Loucy (cell line): ENCODE measurements around the gene CHCHD10.

Experiments used
- H2AFZ ChIP-seq: fragments of 200-600 bp; sonication (generic); 2 replicates; pipeline ENCODE4 v1.6.0; 2016; ENCODE audit warnings: antibody characterized with exemption, mild to moderate bottlenecking, low read length, moderate library complexity
- H3F3A ChIP-seq: fragments of 200-600 bp; 2 replicates; pipeline ENCODE4 v1.6.0; 2016; ENCODE audit warnings: antibody characterized with exemption, low read depth, mild to moderate bottlenecking
- H3K27me3 ChIP-seq: fragments of 200-600 bp; sonication (generic); 2 replicates; pipeline ENCODE4 v1.6.1; 2014; ENCODE audit warnings: low read length, mild to moderate bottlenecking; ENCODE audit not compliant: insufficient read depth, poor library complexity, severe bottlenecking
- H3K36me3 ChIP-seq: fragments of 200-600 bp; sonication (generic); 2 replicates; pipeline ENCODE4 v1.6.1; 2016; ENCODE audit warnings: low read length; ENCODE audit not compliant: insufficient read depth
- H3K4me1 ChIP-seq: fragments of 200-600 bp; sonication (generic); 2 replicates; pipeline ENCODE4 v1.5.1; 2014; ENCODE audit warnings: low read length, mild to moderate bottlenecking; ENCODE audit not compliant: insufficient read depth, poor library complexity, severe bottlenecking
- H3K4me2 ChIP-seq: fragments of 200-600 bp; sonication (generic); 2 replicates; pipeline ENCODE4 v1.6.0; 2014; ENCODE audit warnings: antibody characterized with exemption, low read length, low read depth, mild to moderate bottlenecking; ENCODE audit not compliant: poor library complexity, severe bottlenecking
- H3K4me3 ChIP-seq: fragments of 200-600 bp; sonication (generic); 2 replicates; pipeline ENCODE4 v1.5.1; 2014; ENCODE audit warnings: low read length, mild to moderate bottlenecking, mixed read lengths; ENCODE audit not compliant: poor library complexity, severe bottlenecking
- H3K79me2 ChIP-seq: fragments of 200-600 bp; sonication (generic); 2 replicates; pipeline ENCODE4 v1.6.1; 2014; ENCODE audit warnings: low read length; ENCODE audit not compliant: insufficient read depth
- H3K9ac ChIP-seq: fragments of 200-600 bp; sonication (generic); 2 replicates; pipeline ENCODE4 v1.6.0; 2014; ENCODE audit warnings: mild to moderate bottlenecking, low read depth, low read length, moderate library complexity; ENCODE audit not compliant: poor library complexity, severe bottlenecking
- H3K9me2 ChIP-seq: fragments of 200-600 bp; sonication (generic); replicated peaks from 2 replicates; pipeline ENCODE4 v1.6.1; 2016; ENCODE audit warnings: low read depth, low read length, mixed read lengths
- H3K9me3 ChIP-seq: fragments of 200-600 bp; sonication (generic); 2 replicates; pipeline ENCODE4 v1.6.1; 2014; ENCODE audit warnings: mild to moderate bottlenecking, antibody characterized with exemption, low read length, low read depth; ENCODE audit not compliant: insufficient read depth
- H4K20me1 ChIP-seq: fragments of 200-600 bp; sonication (generic); 2 replicates; pipeline ENCODE4 v1.6.0; 2014; ENCODE audit warnings: antibody characterized with exemption, low read length, mild to moderate bottlenecking; ENCODE audit not compliant: insufficient read depth, poor library complexity, severe bottlenecking
- CTCF ChIP-seq: fragments of 200-600 bp; sonication (generic); conservative IDR thresholded peaks from 2 replicates; pipeline ENCODE4 v1.5.1; 2014; ENCODE audit warnings: mild to moderate bottlenecking, antibody characterized with exemption, low read length
- EZH2phosphoT487 ChIP-seq: fragments of 200-600 bp; IDR thresholded peaks from 2 replicates; pipeline ENCODE4 v1.6.1; 2018; ENCODE audit warnings: antibody characterized with exemption, mild to moderate bottlenecking, moderate library complexity, borderline replicate concordance

The CHCHD10 gene

DNA sequence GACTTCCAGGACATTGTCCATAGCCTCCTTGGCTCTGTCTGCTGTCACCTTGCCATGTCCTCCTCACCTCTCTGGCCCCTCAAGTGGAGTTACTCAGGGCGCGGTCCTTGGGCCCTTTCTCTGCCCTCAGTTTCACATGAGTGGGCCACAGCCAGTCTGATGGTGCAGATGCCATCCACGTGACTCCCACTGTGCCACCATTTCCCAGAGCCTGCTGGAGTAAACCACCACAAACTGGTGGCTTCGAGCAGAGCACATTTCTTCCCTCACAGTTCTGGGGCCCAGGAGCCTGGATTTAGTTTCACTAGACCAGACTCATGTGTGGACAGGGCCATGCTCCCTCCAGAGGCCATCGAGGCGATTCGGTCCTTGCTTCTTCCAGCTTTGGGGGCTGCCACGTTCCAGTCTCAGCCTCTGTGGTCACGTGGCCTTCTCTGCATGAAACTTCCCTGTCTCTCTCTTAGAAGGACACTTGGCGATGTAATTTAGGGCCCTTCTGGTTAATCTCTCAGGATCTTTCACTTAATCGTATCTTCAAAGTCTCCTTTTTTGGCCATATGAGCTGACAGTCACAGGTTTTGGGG, 33.6 kb upstream of the CHCHD10 start:
- Histone ChIP-seq H3K4me1 (no peaks in the 10 kb centered on the region), H3K9me2 (no peaks in the 10 kb centered on the region), H3K4me2 (no peak overlapping the region), H4K20me1 (peaks cover under 1% of the 10 kb centered on the region), H3K27me3 (no peaks in the 10 kb centered on the region), H3K36me3 (peaks cover 83% of the 10 kb centered on the region; the same call in 1 of the 2 replicates), H3K9ac (no peak overlapping the region), H2AFZ (no peak overlapping the region), H3K9me3 (no peaks in the 10 kb centered on the region), H3F3A (no peaks in the 10 kb centered on the region), H3K79me2 (no peaks in the 10 kb centered on the region), H3K4me3 (no peak overlapping the region)
- no peak for TF ChIP-seq EZH2phosphoT487
- no peak for TF ChIP-seq CTCF

GRCh38 chr22:23800297-23801237, 32.8 kb upstream of the CHCHD10 start:
- H3K9me3 ChIP-seq: no peaks in the 10 kb centered on the region
- no peaks in the 10 kb centered on the region for H3K79me2 ChIP-seq
- no peak overlapping the region for H3K4me2 ChIP-seq
- H3K27me3 ChIP-seq: no peaks in the 10 kb centered on the region
- no peak overlapping the region for H2AFZ ChIP-seq
- peaks cover 83% of the 10 kb centered on the region; the same call in 1 of the 2 replicates for H3K36me3 ChIP-seq
- no peaks in the 10 kb centered on the region for H3K9me2 ChIP-seq
- TF ChIP-seq EZH2phosphoT487: no peak
- TF ChIP-seq CTCF: no peak
- H3K9ac ChIP-seq: no peak overlapping the region
- no peaks in the 10 kb centered on the region for H3F3A ChIP-seq
- H4K20me1 ChIP-seq: peaks cover 3% of the 10 kb centered on the region
- no peak overlapping the region for H3K4me3 ChIP-seq
- no peaks in the 10 kb centered on the region for H3K4me1 ChIP-seq

GRCh38 chr22:23796461-23796860, 28.7 kb upstream of the CHCHD10 start:
- Histone ChIP-seq H3K9me3 (no peaks in the 10 kb centered on the region), H3K4me1 (peaks cover 3% of the 10 kb centered on the region), H3K9me2 (no peaks in the 10 kb centered on the region), H3F3A (no peaks in the 10 kb centered on the region), H3K4me3 (no peak overlapping the region), H4K20me1 (peaks cover 19% of the 10 kb centered on the region), H2AFZ (no peak overlapping the region), H3K27me3 (no peaks in the 10 kb centered on the region), H3K4me2 (no peak overlapping the region), H3K9ac (no peak overlapping the region), H3K79me2 (peaks cover 21% of the 10 kb centered on the region), H3K36me3 (peaks cover 86% of the 10 kb centered on the region)
- TF ChIP-seq EZH2phosphoT487 (no peak), CTCF (no peak)
